HL-60 (cell line): ENCODE data around the gene GSK3A.
A peak's percentile ranks its signal among the peaks of the same experiment; 100 is the strongest.

Experiments used
- DNase-seq, 2 experiments: peaks; one replicate each; pipeline ENCODE4 v3.0.0-alpha.2; 2010 to 2020; ENCODE audit warnings: low read depth in 1 of 2, low spot score in 1 of 2
- H3K27ac ChIP-seq: fragments of 250-450 bp; sonication (Bioruptor Pico); replicated peaks from 2 replicates; pipeline ENCODE4 v1.5.1; 2020; ENCODE audit warnings: mild to moderate bottlenecking, moderate library complexity
- H3K27me3 ChIP-seq: fragments of 250-450 bp; sonication (Bioruptor Pico); 2 replicates; pipeline ENCODE4 v1.5.1; 2021; ENCODE audit warnings: mild to moderate bottlenecking, moderate library complexity; ENCODE audit not compliant: insufficient read depth, poor library complexity, severe bottlenecking
- H3K4me3 ChIP-seq: replicated peaks from 2 replicates; pipeline ENCODE4 v1.5.1; 2011; ENCODE audit warnings: mild to moderate bottlenecking, control low read depth, low read length; ENCODE audit not compliant: insufficient read depth
- CTCF ChIP-seq: IDR thresholded peaks from one replicate; pipeline ENCODE4 v1.5.1; 2011; ENCODE audit warnings: low read length, control low read depth, inconsistent platforms; ENCODE audit not compliant: insufficient read depth
- GABPA ChIP-seq: IDR thresholded peaks from 2 replicates; pipeline ENCODE4 v1.6.1; 2012; ENCODE audit warnings: low read depth
- POLR2AphosphoS5 ChIP-seq: IDR thresholded peaks from 2 replicates; pipeline ENCODE4 v1.6.1; 2012; ENCODE audit warnings: low read depth
- REST ChIP-seq: IDR thresholded peaks from 2 replicates; pipeline ENCODE4 v1.6.1; 2012; ENCODE audit warnings: low read depth; ENCODE audit not compliant: insufficient replicate concordance
- SPI1 ChIP-seq: IDR thresholded peaks from 2 replicates; pipeline ENCODE4 v1.6.1; 2012; ENCODE audit warnings: low read depth, mild to moderate bottlenecking, borderline replicate concordance

Gene GSK3A

GRCh38 chr19:42282819-42283187 lies 40.4 kb upstream of the GSK3A start:
- no peak for DNase-seq
- no peak overlapping the region for H3K27ac ChIP-seq
- no peaks in the 10 kb centered on the region for H3K27me3 ChIP-seq
- TF ChIP-seq CTCF, result no peak
- no peak for TF ChIP-seq POLR2AphosphoS5
- TF ChIP-seq GABPA, result no peak
- TF ChIP-seq SPI1, result no peak
- no peak for TF ChIP-seq REST
- no peak overlapping the region for H3K4me3 ChIP-seq

GRCh38 chr19:42281827-42282762 lies 39.7 kb upstream of the GSK3A start:
- H3K4me3 ChIP-seq, result no peak overlapping the region
- no peak for TF ChIP-seq SPI1
- no peak for TF ChIP-seq GABPA
- TF ChIP-seq REST, result no peak
- no peak for TF ChIP-seq POLR2AphosphoS5
- no peak for TF ChIP-seq CTCF
- no peak overlapping the region for H3K27ac ChIP-seq
- H3K27me3 ChIP-seq, result no peaks in the 10 kb centered on the region
- DNase-seq, result peak in 1 of 2 experiments; percentile 1

GRCh38 chr19:42281146-42281826 lies 38.9 kb upstream of the GSK3A start:
- no peaks in the 10 kb centered on the region for H3K27me3 ChIP-seq
- H3K27ac ChIP-seq, result no peak overlapping the region
- no peak for TF ChIP-seq CTCF
- TF ChIP-seq GABPA, result no peak
- TF ChIP-seq POLR2AphosphoS5, result no peak
- TF ChIP-seq REST, result no peak
- no peak for TF ChIP-seq SPI1
- no peak overlapping the region; the same call in 1 of the 2 replicates for H3K4me3 ChIP-seq
- no peak for DNase-seq
